ENCODE results near the gene RNF152.

Gene RNF152

GRCh38 chr18:61852496-61852895, 40.3 kb downstream of the RNF152 start:
- no peak for DNase-seq

GRCh38 chr18:61851940-61852451, 40.8 kb downstream of the RNF152 start:
- no peak for DNase-seq

- no peak for DNase-seq
Observed at GRCh38 chr18:61851279-61851678, 41.5 kb downstream of the RNF152 start.

- DNase-seq: no peak
Observed at GRCh38 chr18:61850756-61851155, 42.1 kb downstream of the RNF152 start.

- DNase-seq: no peak
Observed at GRCh38 chr18:61847164-61847791, 45.5 kb downstream of the RNF152 start.

- no peak for DNase-seq
Observed at GRCh38 chr18:61845197-61845596, 47.6 kb downstream of the RNF152 start.

GRCh38 chr18:61844726-61845125, 48.1 kb downstream of the RNF152 start:
- no peak for DNase-seq

GRCh38 chr18:61842146-61842545, 50.7 kb downstream of the RNF152 start:
- DNase-seq: no peak

- DNase-seq: no peak
Observed at GRCh38 chr18:61841706-61842105, 51.1 kb downstream of the RNF152 start.

GRCh38 chr18:61840324-61840723, 52.5 kb downstream of the RNF152 start:
- DNase-seq: no peak

GRCh38 chr18:61838521-61838920, 54.3 kb downstream of the RNF152 start:
- DNase-seq: no peak

GRCh38 chr18:61833978-61834377, 58.8 kb downstream of the RNF152 start:
- DNase-seq: no peak

GRCh38 chr18:61833387-61833786, 59.4 kb downstream of the RNF152 start:
- peak; percentile 37 for DNase-seq

- DNase-seq: no peak
Observed at GRCh38 chr18:61832858-61833257, 59.9 kb downstream of the RNF152 start.

- no peak for DNase-seq
Observed at GRCh38 chr18:61831071-61831470, 61.7 kb downstream of the RNF152 start.

- no peak for DNase-seq
Observed at GRCh38 chr18:61829108-61829507, 63.7 kb downstream of the RNF152 start.

- DNase-seq: no peak
Observed at GRCh38 chr18:61827591-61827990, 65.2 kb downstream of the RNF152 start.

- no peak for DNase-seq
Observed at GRCh38 chr18:61825386-61825785, 67.4 kb downstream of the RNF152 start.

GRCh38 chr18:61824733-61825363, 68.0 kb downstream of the RNF152 start:
- no peak for DNase-seq

GRCh38 chr18:61823595-61823994, 69.2 kb downstream of the RNF152 start:
- DNase-seq: no peak

- no peak for DNase-seq
Observed at GRCh38 chr18:61822879-61823278, 69.9 kb downstream of the RNF152 start.

GRCh38 chr18:61821748-61822147, 71.1 kb downstream of the RNF152 start:
- DNase-seq: no peak

GRCh38 chr18:61820882-61821281, 71.9 kb downstream of the RNF152 start:
- DNase-seq: no peak

GRCh38 chr18:61817086-61817485, 75.7 kb downstream of the RNF152 start:
- DNase-seq: no peak
